ENCODE measurements around the gene CEP164.
A peak's percentile ranks its signal among the peaks of the same experiment; 100 is the strongest.

The CEP164 gene

GRCh38 chr11:117411736-117412135 is 84.1 kb downstream of the CEP164 start:
- in situ Hi-C loops (cut with HindIII; ENCODE audit: low pct_ligation_motif_present, low pct_unique_long_range_greater_than_20kb, low sequenced_read_pairs) = no loop called here
- no peak for DNase-seq

GRCh38 chr11:117412176-117412575 is 84.5 kb downstream of the CEP164 start:
- no peak for DNase-seq
- in situ Hi-C loops (cut with HindIII; ENCODE audit: low pct_ligation_motif_present, low pct_unique_long_range_greater_than_20kb, low sequenced_read_pairs) = no loop called here

GRCh38 chr11:117412653-117413275 is 85.1 kb downstream of the CEP164 start:
- in situ Hi-C loops (cut with HindIII; ENCODE audit: low pct_ligation_motif_present, low pct_unique_long_range_greater_than_20kb, low sequenced_read_pairs) = no loop called here
- DNase-seq = no peak

GRCh38 chr11:117413616-117414015 is 86.0 kb downstream of the CEP164 start:
- in situ Hi-C loops (cut with HindIII; ENCODE audit: low pct_ligation_motif_present, low pct_unique_long_range_greater_than_20kb, low sequenced_read_pairs) = no loop called here
- no peak for DNase-seq

GRCh38 chr11:117414724-117415123 is 87.1 kb downstream of the CEP164 start:
- in situ Hi-C loops (cut with HindIII; ENCODE audit: low pct_ligation_motif_present, low pct_unique_long_range_greater_than_20kb, low sequenced_read_pairs) = no loop called here
- no peak for DNase-seq

GRCh38 chr11:117415358-117415896 is 87.8 kb downstream of the CEP164 start:
- in situ Hi-C loops (cut with HindIII; ENCODE audit: low pct_ligation_motif_present, low pct_unique_long_range_greater_than_20kb, low sequenced_read_pairs) = no loop called here
- DNase-seq = no peak

- in situ Hi-C loops (cut with HindIII; ENCODE audit: low pct_ligation_motif_present, low pct_unique_long_range_greater_than_20kb, low sequenced_read_pairs) = no loop called here
These were observed 89.7 kb downstream of the CEP164 start for GRCh38 chr11:117417342-117417741.

GRCh38 chr11:117417856-117418255 is 90.2 kb downstream of the CEP164 start:
- DNase-seq = no peak
- in situ Hi-C loops (cut with HindIII; ENCODE audit: low pct_ligation_motif_present, low pct_unique_long_range_greater_than_20kb, low sequenced_read_pairs) = no loop called here

More at GRCh38 chr11:117417342-117417741, 89.7 kb downstream of the CEP164 start:
- no peak for DNase-seq

GRCh38 chr11:117418737-117419481 is 91.3 kb downstream of the CEP164 start:
- in situ Hi-C loops (cut with HindIII; ENCODE audit: low pct_ligation_motif_present, low pct_unique_long_range_greater_than_20kb, low sequenced_read_pairs) = no loop called here
- DNase-seq = no peak

- no peak for DNase-seq
- in situ Hi-C loops (cut with HindIII; ENCODE audit: low pct_ligation_motif_present, low pct_unique_long_range_greater_than_20kb, low sequenced_read_pairs) = no loop called here
These were observed 92.0 kb downstream of the CEP164 start for GRCh38 chr11:117419482-117420142.

- DNase-seq = no peak
- in situ Hi-C loops (cut with HindIII; ENCODE audit: low pct_ligation_motif_present, low pct_unique_long_range_greater_than_20kb, low sequenced_read_pairs) = no loop called here
These were observed 92.5 kb downstream of the CEP164 start for GRCh38 chr11:117420143-117420485.

- no peak for DNase-seq
- in situ Hi-C loops (cut with HindIII; ENCODE audit: low pct_ligation_motif_present, low pct_unique_long_range_greater_than_20kb, low sequenced_read_pairs) = no loop called here
These were observed 92.9 kb downstream of the CEP164 start for GRCh38 chr11:117420598-117420997.

GRCh38 chr11:117421041-117421440 is 93.4 kb downstream of the CEP164 start:
- DNase-seq = no peak
- in situ Hi-C loops (cut with HindIII; ENCODE audit: low pct_ligation_motif_present, low pct_unique_long_range_greater_than_20kb, low sequenced_read_pairs) = no loop called here

- DNase-seq = no peak
- in situ Hi-C loops (cut with HindIII; ENCODE audit: low pct_ligation_motif_present, low pct_unique_long_range_greater_than_20kb, low sequenced_read_pairs) = no loop called here
These were observed 93.8 kb downstream of the CEP164 start for GRCh38 chr11:117421476-117421875.

- in situ Hi-C loops (cut with HindIII; ENCODE audit: low pct_ligation_motif_present, low pct_unique_long_range_greater_than_20kb, low sequenced_read_pairs) = no loop called here
- DNase-seq = no peak
These were observed 95.5 kb downstream of the CEP164 start for GRCh38 chr11:117423046-117423575.

- in situ Hi-C loops (cut with HindIII; ENCODE audit: low pct_ligation_motif_present, low pct_unique_long_range_greater_than_20kb, low sequenced_read_pairs) = loop anchor here (25.0 kb wide), 1 partner anchor 388 kb away; the partner anchor contains the start of gene FXYD2
- no peak for DNase-seq
These were observed 97.1 kb downstream of the CEP164 start for GRCh38 chr11:117424781-117425180.

GRCh38 chr11:117425679-117426296 is 98.1 kb downstream of the CEP164 start:
- DNase-seq = no peak
- in situ Hi-C loops (cut with HindIII; ENCODE audit: low pct_ligation_motif_present, low pct_unique_long_range_greater_than_20kb, low sequenced_read_pairs) = loop anchor here (25.0 kb wide), 1 partner anchor 387 kb away; the partner anchor contains the start of gene FXYD2

GRCh38 chr11:117426297-117426685 is 98.6 kb downstream of the CEP164 start:
- peak; percentile 52 for DNase-seq
- in situ Hi-C loops (cut with HindIII; ENCODE audit: low pct_ligation_motif_present, low pct_unique_long_range_greater_than_20kb, low sequenced_read_pairs) = loop anchor here (25.0 kb wide), 1 partner anchor 386 kb away; the partner anchor contains the start of gene FXYD2

- DNase-seq = no peak
- in situ Hi-C loops (cut with HindIII; ENCODE audit: low pct_ligation_motif_present, low pct_unique_long_range_greater_than_20kb, low sequenced_read_pairs) = loop anchor here (25.0 kb wide), 1 partner anchor 385 kb away; the partner anchor contains the start of gene FXYD2
These were observed 99.3 kb downstream of the CEP164 start for GRCh38 chr11:117426941-117427340.
